Hepatocyte (in vitro differentiated cells): ENCODE data around the gene SORT1. TPM values are rescaled to one million over a fixed set of nuclear protein-coding genes. Genes with fewer than 3 reads are reported as not detected.

Experiments used
- DNase-seq: peaks from one replicate; pipeline ENCODE4 v3.0.0-alpha.2; 2016; ENCODE audit warnings: low spot score
- H2AFZ ChIP-seq: fragments of 200-600 bp; sonication (generic); 2 replicates; pipeline ENCODE4 v1.6.0; 2016; ENCODE audit warnings: antibody characterized with exemption, mild to moderate bottlenecking
- H3K27ac ChIP-seq: fragments of 200-600 bp; sonication (generic); 2 replicates; pipeline ENCODE4 v1.5.1; 2016; ENCODE audit warnings: mild to moderate bottlenecking
- H3K27me3 ChIP-seq: fragments of 200-600 bp; sonication (generic); 2 replicates; pipeline ENCODE4 v1.6.1; 2016
- H3K36me3 ChIP-seq: fragments of 200-600 bp; sonication (generic); replicated peaks from 2 replicates; pipeline ENCODE4 v1.5.1; 2016; ENCODE audit warnings: low read depth; ENCODE audit not compliant: insufficient read depth
- H3K4me1 ChIP-seq: fragments of 200-600 bp; sonication (generic); 2 replicates; pipeline ENCODE4 v1.5.1; 2016; ENCODE audit warnings: mild to moderate bottlenecking, moderate library complexity; ENCODE audit not compliant: insufficient read depth
- H3K4me2 ChIP-seq: fragments of 200-600 bp; sonication (generic); 2 replicates; pipeline ENCODE4 v1.6.0; 2016
- H3K4me3 ChIP-seq: fragments of 200-600 bp; sonication (generic); 2 replicates; pipeline ENCODE4 v1.5.1; 2016; ENCODE audit warnings: mild to moderate bottlenecking
- H3K79me2 ChIP-seq: fragments of 200-600 bp; sonication (generic); 2 replicates; pipeline ENCODE4 v1.6.0; 2017; ENCODE audit warnings: mild to moderate bottlenecking
- H3K9me2 ChIP-seq: fragments of 200-600 bp; sonication (generic); replicated peaks from 2 replicates; pipeline ENCODE4 v1.6.0; 2017; ENCODE audit warnings: mild to moderate bottlenecking; ENCODE audit not compliant: insufficient read depth
- H3K9me3 ChIP-seq: fragments of 200-600 bp; sonication (generic); 2 replicates; pipeline ENCODE4 v1.5.1; 2016; ENCODE audit warnings: low read depth, mild to moderate bottlenecking
- H4K20me1 ChIP-seq: fragments of 200-600 bp; sonication (generic); 2 replicates; pipeline ENCODE4 v1.6.0; 2016; ENCODE audit warnings: mild to moderate bottlenecking; ENCODE audit not compliant: insufficient read depth, poor library complexity, severe bottlenecking
- CTCF ChIP-seq: fragments of 200-600 bp; sonication (generic); IDR thresholded peaks from 2 replicates; pipeline ENCODE4 v1.5.1; 2016; ENCODE audit warnings: antibody characterized with exemption, mild to moderate bottlenecking; ENCODE audit not compliant: poor library complexity
- EZH2 ChIP-seq: fragments of 200-600 bp; sonication (generic); IDR thresholded peaks from 2 replicates; pipeline ENCODE4 v1.6.1; 2016; ENCODE audit warnings: antibody characterized with exemption, mild to moderate bottlenecking, borderline replicate concordance
- EZH2phosphoT487 ChIP-seq: fragments of 200-600 bp; sonication (generic); IDR thresholded peaks from one replicate; pipeline ENCODE4 v1.6.1; 2018; ENCODE audit warnings: antibody characterized with exemption, mild to moderate bottlenecking, low read depth, moderate library complexity; ENCODE audit not compliant: unreplicated experiment, severe bottlenecking
- WGBS: methylation state at CpG from one replicate; pipeline ENCODE4 v1.1.6; 2016; ENCODE audit warnings: low lambda C conversion rate; ENCODE audit errors: missing lambda C conversion rate; 5-methylcytosine and 5-hydroxymethylcytosine counted together
- polyA plus RNA-seq: library from polyadenylated mRNA; unstranded; fragments of >200 nt; fragmentation: Nextera tagmentation; extraction: Ambion mirVana; gene quantifications from 2 replicates; pipeline ENCODE4 v1.2.1, GENCODE V29; 2016
- total RNA-seq: library from RNA; depleted of rRNA; stranded (reverse); fragments of >200 nt; gene quantifications from 2 replicates; pipeline ENCODE4 v1.2.3, GENCODE V29; 2014

SORT1 gene
- total and polyA plus RNA-seq, 2 experiments from 2014 or later, result 43.7 to 59.3 TPM

GRCh38 chr1:109266965-109267364, 130.8 kb downstream of the SORT1 start:
- Histone ChIP-seq H3K27me3 (no peaks in the 10 kb centered on the region), H3K4me3 (no peak overlapping the region), H3K4me2 (no peak overlapping the region), H4K20me1 (no peaks in the 10 kb centered on the region), H3K36me3 (no peaks in the 10 kb centered on the region), H3K4me1 (no peaks in the 10 kb centered on the region), H3K9me3 (no peaks in the 10 kb centered on the region), H3K9me2 (no peaks in the 10 kb centered on the region), H2AFZ (no peak overlapping the region), H3K27ac (no peak overlapping the region), H3K79me2 (no peaks in the 10 kb centered on the region)
- no peak for DNase-seq
- TF ChIP-seq EZH2phosphoT487, result no peak
- no peak for TF ChIP-seq EZH2
- no peak for TF ChIP-seq CTCF
- 94% methylated on average over 11 of the region's 11 CpGs for WGBS

- Histone ChIP-seq H4K20me1 (no peaks in the 10 kb centered on the region), H3K9me3 (no peaks in the 10 kb centered on the region), H2AFZ (no peak overlapping the region), H3K79me2 (no peaks in the 10 kb centered on the region), H3K4me2 (no peak overlapping the region), H3K27ac (no peak overlapping the region), H3K27me3 (no peaks in the 10 kb centered on the region), H3K36me3 (no peaks in the 10 kb centered on the region), H3K9me2 (no peaks in the 10 kb centered on the region), H3K4me3 (no peak overlapping the region), H3K4me1 (no peaks in the 10 kb centered on the region)
- DNase-seq, result no peak
- TF ChIP-seq EZH2phosphoT487 (no peak), EZH2 (no peak), CTCF (no peak)
- WGBS, result 94% methylated on average over 12 of the region's 13 CpGs
These were observed 131.9 kb downstream of the SORT1 start for GRCh38 chr1:109265741-109266330.

GRCh38 chr1:109265016-109265415, 132.7 kb downstream of the SORT1 start:
- H3K4me1 ChIP-seq, result no peaks in the 10 kb centered on the region
- TF ChIP-seq CTCF, result no peak
- no peak for TF ChIP-seq EZH2phosphoT487
- no peak for TF ChIP-seq EZH2
- no peaks in the 10 kb centered on the region for H3K79me2 ChIP-seq
- no peak overlapping the region for H2AFZ ChIP-seq
- no peak for DNase-seq
- no peaks in the 10 kb centered on the region for H3K9me3 ChIP-seq
- no peaks in the 10 kb centered on the region for H3K27me3 ChIP-seq
- H4K20me1 ChIP-seq, result no peaks in the 10 kb centered on the region
- H3K27ac ChIP-seq, result no peak overlapping the region
- H3K4me2 ChIP-seq, result no peak overlapping the region
- H3K36me3 ChIP-seq, result no peaks in the 10 kb centered on the region
- no peak overlapping the region for H3K4me3 ChIP-seq
- no peaks in the 10 kb centered on the region for H3K9me2 ChIP-seq
- 88% methylated on average over 4 of the region's 4 CpGs for WGBS

- no peaks in the 10 kb centered on the region for H3K9me2 ChIP-seq
- no peak overlapping the region for H2AFZ ChIP-seq
- H3K27ac ChIP-seq, result no peak overlapping the region
- no peaks in the 10 kb centered on the region for H3K79me2 ChIP-seq
- H3K36me3 ChIP-seq, result no peaks in the 10 kb centered on the region
- no peaks in the 10 kb centered on the region for H3K4me1 ChIP-seq
- WGBS, result 89% methylated on average over 6 of the region's 9 CpGs
- H3K4me2 ChIP-seq, result no peak overlapping the region
- H3K9me3 ChIP-seq, result no peaks in the 10 kb centered on the region
- no peaks in the 10 kb centered on the region for H4K20me1 ChIP-seq
- TF ChIP-seq EZH2 (no peak), EZH2phosphoT487 (no peak), CTCF (no peak)
- no peak for DNase-seq
- H3K27me3 ChIP-seq, result no peaks in the 10 kb centered on the region
- H3K4me3 ChIP-seq, result no peak overlapping the region
These were observed 133.4 kb downstream of the SORT1 start for GRCh38 chr1:109264379-109264755.
